Mammary epithelial cell (primary cell): Measurements from ENCODE around the gene C20orf96.

ENCODE experiments used
- CTCF ChIP-seq, 2 donors: IDR thresholded peaks in 1 of 2; conservative IDR thresholded peaks in 1 of 2; 2 replicates each; pipeline ENCODE4 v1.5.1; 2011 to 2012; ENCODE audit warnings: inconsistent platforms in 2 of 2, low read length in 2 of 2, mild to moderate bottlenecking in 2 of 2, control low read depth in 1 of 2, low read depth in 1 of 2; ENCODE audit not compliant: insufficient read depth in 1 of 2; ENCODE audit errors: extremely low read depth in 1 of 2
- EZH2 ChIP-seq: IDR thresholded peaks from 2 replicates; pipeline ENCODE4 v1.6.1; 2012; ENCODE audit warnings: low read length, inconsistent platforms, borderline replicate concordance

GRCh38 chr20:328027-328974 is 37.8 kb upstream of the C20orf96 start:
- no peak for TF ChIP-seq CTCF (conservative IDR thresholded peaks at IDR 0.05 in 1 of 2, IDR thresholded peaks at IDR 0.05 in 1 of 2; ENCODE audit: extremely low read depth in 1 of 2, insufficient read depth in 1 of 2, low read depth in 1 of 2, low read length in 2 of 2)
- no peak for TF ChIP-seq EZH2
